ENCODE measurements around the gene TMBIM1. TPM values are rescaled to one million over a fixed set of nuclear protein-coding genes. Genes with fewer than 3 reads are reported as not detected.
"Not testable (repeated sequence)": the region's sequence is repeated elsewhere in the genome, so short reads cannot be mapped to it uniquely, and the experiment has no call there.

TMBIM1 gene
- polyA plus RNA-seq, 5 donors = 65.6 to 79.6 (median 73.4) TPM

GRCh38 chr2:218273908-218274249 lies 18.4 kb downstream of the TMBIM1 start:
- DNase-seq = no peak

- not testable (repeated sequence) for DNase-seq
These were observed 18.9 kb downstream of the TMBIM1 start for GRCh38 chr2:218273214-218273907.

DNA sequence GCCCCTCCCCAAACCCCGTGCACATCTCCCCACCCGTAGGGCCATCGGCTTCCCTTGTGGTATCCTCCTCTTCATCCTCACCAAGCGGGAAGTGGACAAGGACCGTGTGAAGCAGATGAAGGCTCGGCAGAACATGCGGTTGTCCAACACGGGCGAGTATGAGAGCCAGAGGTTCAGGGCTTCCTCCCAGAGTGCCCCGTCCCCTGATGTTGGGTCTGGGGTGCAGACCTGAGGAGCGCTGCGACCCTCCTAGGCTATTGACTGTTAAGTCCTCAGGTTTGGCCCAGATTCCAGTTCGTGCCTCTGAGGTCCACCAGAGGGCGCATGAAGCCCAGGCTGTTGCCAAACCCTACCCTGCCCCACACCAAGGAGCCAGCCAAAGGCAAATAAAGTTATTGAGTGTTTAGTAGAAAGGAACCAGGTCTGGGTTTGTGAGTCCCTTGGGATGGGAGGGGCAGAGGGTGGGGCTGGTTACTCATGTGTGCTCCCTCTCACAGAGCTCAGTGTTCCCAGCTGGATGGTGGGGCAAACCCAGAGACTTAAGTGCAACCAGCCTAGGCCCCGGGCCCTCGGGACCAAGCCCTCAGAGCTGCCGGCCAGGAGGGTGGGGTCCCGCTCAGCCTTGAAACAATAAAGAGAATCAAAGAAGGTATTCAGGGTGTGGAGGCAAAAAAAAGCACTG lies 19.6 kb downstream of the TMBIM1 start:
- peak; percentile 66 to 79 for DNase-seq

DNA sequence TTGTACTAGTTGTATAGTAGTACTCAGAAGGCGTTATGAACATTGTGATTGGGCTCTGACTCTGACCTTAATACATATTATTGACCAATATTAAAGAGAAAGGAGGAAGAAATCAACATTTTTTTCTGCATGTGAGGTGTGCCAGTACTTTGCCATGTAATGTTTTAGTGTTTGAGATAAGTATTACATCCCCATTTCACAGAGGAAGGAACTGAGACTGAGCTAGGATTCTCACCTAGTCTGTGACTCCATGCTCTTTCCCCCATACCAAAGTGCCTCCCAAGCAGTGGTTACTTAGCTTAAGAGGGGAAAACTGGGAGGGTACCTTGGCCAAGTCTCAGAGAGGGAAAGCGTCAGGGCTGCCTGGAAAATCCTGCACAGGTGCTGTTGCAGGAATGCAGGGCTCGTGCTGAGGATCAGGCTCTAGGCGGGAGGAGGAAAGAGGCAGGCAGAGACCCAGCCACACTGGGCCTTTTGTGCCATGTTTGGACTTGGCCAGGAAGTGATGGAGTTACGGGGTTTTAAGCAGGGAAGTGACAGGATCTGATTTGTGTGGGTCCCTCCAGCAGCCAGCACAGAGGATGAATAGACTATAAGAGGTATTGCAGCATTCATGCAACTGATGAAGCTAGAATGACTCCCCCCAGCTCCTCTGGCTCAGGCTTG lies 20.3 kb downstream of the TMBIM1 start:
- DNase-seq = no peak

DNA sequence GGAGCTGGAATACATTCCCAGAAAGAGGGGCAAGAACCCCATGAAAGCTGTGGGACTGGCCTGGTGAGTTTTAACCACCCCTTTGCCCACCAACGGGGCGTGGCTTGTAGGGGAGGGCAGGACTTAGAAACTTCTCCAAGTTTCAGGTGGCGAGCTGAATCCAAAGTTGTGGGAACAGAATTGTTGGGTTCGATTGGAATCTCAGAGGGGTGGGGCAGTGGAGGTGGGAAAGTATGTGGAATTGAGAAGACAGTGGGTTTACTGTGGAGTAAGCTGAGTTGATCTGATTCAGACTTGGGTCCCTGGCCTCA lies 20.9 kb downstream of the TMBIM1 start:
- DNase-seq = no peak

- DNase-seq = no peak
These were observed 21.4 kb downstream of the TMBIM1 start for GRCh38 chr2:218270721-218271486.

- peak; percentile 100 for DNase-seq
These were observed 22.2 kb downstream of the TMBIM1 start, which contains the start of the genes AAMP and PNKD for GRCh38 chr2:218269900-218270720. Gene AAMP (minus strand): TSS chr2:218270137. CDS start chr2:218270086, 51 bp downstream. Gene PNKD (plus strand): TSS chr2:218270519. CDS start chr2:218270536, 17 bp downstream.

DNA sequence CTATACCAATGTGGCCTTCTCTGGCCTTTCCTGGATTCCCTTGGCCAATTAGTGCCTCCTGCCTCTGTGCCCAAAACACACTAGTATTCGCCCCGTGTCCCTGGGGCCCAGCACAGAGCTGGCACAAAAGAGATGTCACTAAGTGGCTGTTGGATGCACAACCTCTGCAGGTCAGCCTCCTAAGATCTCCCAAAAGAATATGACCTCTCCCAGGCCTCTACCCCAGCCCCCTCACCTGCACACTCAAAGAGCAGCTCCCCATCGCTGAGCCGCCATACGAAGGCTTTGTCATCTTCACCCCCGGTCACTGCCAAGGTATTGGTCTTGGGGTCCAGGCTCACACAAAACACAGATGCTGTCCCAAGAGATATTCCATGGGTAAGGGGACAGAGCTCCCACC lies 25.0 kb downstream of the TMBIM1 start:
- no peak for DNase-seq

GRCh38 chr2:218266316-218266979 lies 25.9 kb downstream of the TMBIM1 start:
- no peak for DNase-seq

- no peak for DNase-seq
These were observed 26.7 kb downstream of the TMBIM1 start for GRCh38 chr2:218265626-218266025.

- no peak for DNase-seq
These were observed 27.3 kb downstream of the TMBIM1 start for GRCh38 chr2:218264773-218265561.

GRCh38 chr2:218263817-218264641 lies 28.3 kb downstream of the TMBIM1 start:
- DNase-seq = no peak

- no peak for DNase-seq
These were observed 29.4 kb downstream of the TMBIM1 start for GRCh38 chr2:218262631-218263586.

DNA sequence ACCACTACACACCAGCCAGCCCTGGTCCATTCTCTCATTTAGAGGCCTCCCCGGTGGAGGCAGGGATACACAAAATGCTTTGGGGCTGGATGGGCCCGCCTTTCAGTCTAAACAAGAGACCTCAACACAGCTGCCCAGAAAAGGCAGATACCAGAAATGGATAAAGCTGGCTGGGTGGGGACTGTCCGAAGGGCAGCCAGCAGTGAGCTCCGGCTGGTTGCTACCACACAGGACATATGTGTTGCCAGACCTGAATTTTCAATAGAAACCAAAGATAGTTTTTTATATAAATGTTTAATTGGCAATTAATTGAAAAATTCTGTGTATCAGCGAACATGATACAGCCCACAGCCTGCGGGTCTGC lies 30.1 kb downstream of the TMBIM1 start:
- no peak for DNase-seq

- DNase-seq = no peak
These were observed 30.7 kb downstream of the TMBIM1 start for GRCh38 chr2:218261423-218262236.

- DNase-seq = no peak
These were observed 31.4 kb downstream of the TMBIM1 start, which contains the start of gene GPBAR1 for GRCh38 chr2:218260742-218261422. Gene GPBAR1 (plus strand): TSS chr2:218261015. CDS start chr2:218262725, 1,710 bp downstream.

All from right lung (tissue), 5 donors.